Adrenal gland (tissue), 5 donors: ENCODE data around the gene GPR161.

Experiments used
- CTCF ChIP-seq, 6 experiments: fragments of 450-650 bp in 4 of 6; fragments of 200-600 bp in 2 of 6; sonication (generic) in 1 of 6; IDR thresholded peaks; 1 replicate in 5 of 6; 2 replicates in 1 of 6; pipeline versions ENCODE4 v1.5.1 to v1.8.0; 2016 to 2021; ENCODE audit warnings: antibody characterized with exemption in 6 of 6, mild to moderate bottlenecking in 2 of 6, moderate library complexity in 1 of 6
- POLR2A ChIP-seq, 2 donors: fragments of 450-650 bp; IDR thresholded peaks; one replicate each; pipeline ENCODE4 v1.6.1; 2017; ENCODE audit warnings: antibody characterized with exemption in 2 of 2, mild to moderate bottlenecking in 2 of 2, moderate library complexity in 1 of 2
- donor health status: DM: no; HTN: no; CAD: no.

DNA sequence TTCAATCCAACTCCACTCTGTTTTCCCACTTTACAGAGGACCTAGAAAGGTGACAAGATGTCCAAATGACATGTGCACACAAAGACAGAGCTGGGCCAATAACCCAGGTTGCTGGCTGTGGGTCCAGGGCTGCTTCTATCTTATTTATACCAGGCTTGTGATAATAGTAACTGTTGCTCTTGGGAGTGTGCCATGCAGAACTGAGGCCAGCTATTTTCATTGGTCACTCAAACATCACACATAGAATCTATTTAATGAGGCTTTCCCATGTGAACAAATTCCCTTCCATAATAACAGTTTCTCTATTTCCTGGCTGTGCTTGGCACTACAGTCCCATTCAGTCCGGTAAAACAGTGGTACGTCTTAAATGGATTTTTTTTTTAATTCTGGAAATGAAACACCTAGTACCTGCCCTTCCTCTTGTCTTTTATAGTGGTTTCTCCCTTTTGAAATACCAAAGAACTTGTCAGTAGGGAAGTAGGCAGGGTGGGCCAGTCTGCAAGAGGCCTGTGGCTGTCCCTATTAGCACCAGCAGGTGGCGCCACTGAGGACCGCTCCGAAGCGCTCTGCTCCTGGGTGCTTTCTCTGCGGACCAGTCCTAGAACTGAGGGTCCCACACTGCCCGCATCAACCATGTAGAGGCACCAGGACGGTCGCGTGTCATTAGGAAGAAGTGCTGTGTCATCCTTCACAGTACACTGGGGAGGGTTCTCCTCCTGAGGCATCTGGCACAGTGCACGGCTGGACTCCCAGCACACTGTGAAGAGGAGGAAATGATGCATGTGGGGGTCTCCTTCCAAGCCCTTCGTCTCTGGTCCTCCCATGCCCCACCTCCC lies 52.1 kb downstream of the GPR161 start:
- no peak for TF ChIP-seq POLR2A (IDR thresholded peaks at IDR 0.05)
- TF ChIP-seq CTCF (IDR thresholded peaks at IDR 0.05): peak; percentile 36 to 74 (median 68)
